ENCODE data around the gene CCK. TPM values are rescaled to one million over a fixed set of nuclear protein-coding genes. Genes with fewer than 3 reads are reported as not detected.

The CCK gene
- total RNA-seq, 4 donors from 2014 or later = 1.4 to 2.2 (median 1.9) TPM; not detected in 1

GRCh38 chr3:42277676-42278075 is 11.7 kb upstream of the CCK start:
- WGBS, 2 donors (ENCODE audit: low coverage in 1 of 2) = 17 to 67% methylated on average over 1 to 6 of the region's 6 CpGs
- Histone ChIP-seq H3K36me3 (no peaks in the 10 kb centered on the region), H3K9me3 (peaks cover 0 to 6% of the 10 kb centered on the region in 2 donors), H3K27ac (peak overlapping the region in 1 of 4 donors; percentile 34), H3K4me3 (no peak overlapping the region), H3K27me3 (no peaks in the 10 kb centered on the region), H3K4me1 (no peaks in the 10 kb centered on the region)
- intact Hi-C loops (cut with DNase I; ENCODE audit: low total_unique reads) = no loop called here
- no peak for TF ChIP-seq POLR2AphosphoS5 (IDR thresholded peaks at IDR 0.05)
- TF ChIP-seq POLR2A (IDR thresholded peaks at IDR 0.05) = no peak
- no peak for TF ChIP-seq EP300 (IDR thresholded peaks at IDR 0.05; ENCODE audit: low read depth)
- no peak for TF ChIP-seq CTCF (IDR thresholded peaks at IDR 0.05)
- in situ Hi-C loops (cut with MboI; ENCODE audit: low pct_ligation_motif_present in 1 of 4, low pct_unique_long_range_greater_than_20kb in 1 of 4, low sequenced_read_pairs in 3 of 4) = no loop called here
- no peak for DNase-seq

- WGBS, 2 donors (ENCODE audit: low coverage in 1 of 2) = 67 to 70% methylated on average over 2 to 3 of the region's 3 CpGs
- in situ Hi-C loops (cut with MboI; ENCODE audit: low pct_ligation_motif_present in 1 of 4, low pct_unique_long_range_greater_than_20kb in 1 of 4, low sequenced_read_pairs in 3 of 4) = no loop called here
- intact Hi-C loops (cut with DNase I; ENCODE audit: low total_unique reads) = no loop called here
These were observed 10.5 kb upstream of the CCK start for GRCh38 chr3:42276141-42277132.

GRCh38 chr3:42275217-42275616 is 9.2 kb upstream of the CCK start:
- WGBS, 2 donors (ENCODE audit: low coverage in 1 of 2) = 64% methylated on average over 1 of the region's 1 CpG; no CpG with 5 or more reads in 1 of the 2 donors

More at GRCh38 chr3:42276141-42277132, 10.5 kb upstream of the CCK start:
- H3K4me3 ChIP-seq = no peak overlapping the region
- peaks cover 0 to 6% of the 10 kb centered on the region in 2 donors for H3K9me3 ChIP-seq
- DNase-seq = no peak
- TF ChIP-seq EP300 (IDR thresholded peaks at IDR 0.05; ENCODE audit: low read depth) (no peak), POLR2A (IDR thresholded peaks at IDR 0.05) (no peak), POLR2AphosphoS5 (IDR thresholded peaks at IDR 0.05) (no peak), CTCF (IDR thresholded peaks at IDR 0.05) (no peak)
- no peaks in the 10 kb centered on the region for H3K27me3 ChIP-seq
- no peaks in the 10 kb centered on the region for H3K4me1 ChIP-seq
- H3K27ac ChIP-seq = no peak overlapping the region
- no peaks in the 10 kb centered on the region for H3K36me3 ChIP-seq

More at GRCh38 chr3:42275217-42275616, 9.2 kb upstream of the CCK start:
- Histone ChIP-seq H3K9me3 (peaks cover 0 to 4% of the 10 kb centered on the region in 2 donors), H3K27ac (no peak overlapping the region), H3K36me3 (no peaks in the 10 kb centered on the region), H3K27me3 (no peaks in the 10 kb centered on the region), H3K4me3 (no peak overlapping the region), H3K4me1 (no peaks in the 10 kb centered on the region)
- intact Hi-C loops (cut with DNase I; ENCODE audit: low total_unique reads) (no loop called here), in situ Hi-C loops (cut with MboI; ENCODE audit: low pct_ligation_motif_present in 1 of 4, low pct_unique_long_range_greater_than_20kb in 1 of 4, low sequenced_read_pairs in 3 of 4) (no loop called here)
- no peak for TF ChIP-seq POLR2AphosphoS5 (IDR thresholded peaks at IDR 0.05)
- TF ChIP-seq EP300 (IDR thresholded peaks at IDR 0.05; ENCODE audit: low read depth) = no peak
- TF ChIP-seq CTCF (IDR thresholded peaks at IDR 0.05) = no peak
- TF ChIP-seq POLR2A (IDR thresholded peaks at IDR 0.05) = no peak
- no peak for DNase-seq

Measured in transverse colon (tissue), 4 donors.